Measurements from ENCODE around the gene CRYL1.

CRYL1 gene

GRCh38 chr13:20408181-20408580 lies 117.5 kb downstream of the CRYL1 start:
- Histone ChIP-seq H3K4me3 (ENCODE audit: low read depth in 1 of 2, low read length in 1 of 2) (no peak overlapping the region), H3K27me3 (no peaks in the 10 kb centered on the region), H3K4me1 (ENCODE audit: control insufficient read depth in 1 of 2, insufficient read depth in 1 of 2, low read depth in 1 of 2, low read length in 1 of 2) (no peaks in the 10 kb centered on the region), H3K27ac (no peak overlapping the region), H3K9me3 (no peaks in the 10 kb centered on the region), H3K36me3 (no peaks in the 10 kb centered on the region)
- no peak for TF ChIP-seq CTCF (IDR thresholded peaks at IDR 0.05)

GRCh38 chr13:20407759-20408158 lies 117.9 kb downstream of the CRYL1 start:
- H3K36me3 ChIP-seq: no peaks in the 10 kb centered on the region
- no peak for TF ChIP-seq CTCF (IDR thresholded peaks at IDR 0.05)
- H3K27ac ChIP-seq: no peak overlapping the region
- no peaks in the 10 kb centered on the region for H3K9me3 ChIP-seq
- H3K4me1 ChIP-seq (ENCODE audit: control insufficient read depth in 1 of 2, insufficient read depth in 1 of 2, low read depth in 1 of 2, low read length in 1 of 2): no peaks in the 10 kb centered on the region
- no peak overlapping the region for H3K4me3 ChIP-seq (ENCODE audit: low read depth in 1 of 2, low read length in 1 of 2)
- no peaks in the 10 kb centered on the region for H3K27me3 ChIP-seq

- H3K4me1 ChIP-seq (ENCODE audit: control insufficient read depth in 1 of 2, insufficient read depth in 1 of 2, low read depth in 1 of 2, low read length in 1 of 2): no peaks in the 10 kb centered on the region
- TF ChIP-seq CTCF (IDR thresholded peaks at IDR 0.05): no peak
Measured at GRCh38 chr13:20405691-20406090, 120.0 kb downstream of the CRYL1 start.

GRCh38 chr13:20404488-20405222 lies 121.0 kb downstream of the CRYL1 start:
- no peak overlapping the region for H3K27ac ChIP-seq
- TF ChIP-seq CTCF (IDR thresholded peaks at IDR 0.05): no peak

More at GRCh38 chr13:20405691-20406090, 120.0 kb downstream of the CRYL1 start:
- Histone ChIP-seq H3K9me3 (no peaks in the 10 kb centered on the region), H3K4me3 (ENCODE audit: low read depth in 1 of 2, low read length in 1 of 2) (no peak overlapping the region), H3K27ac (no peak overlapping the region), H3K27me3 (no peaks in the 10 kb centered on the region), H3K36me3 (no peaks in the 10 kb centered on the region)

GRCh38 chr13:20403826-20404225 lies 121.8 kb downstream of the CRYL1 start:
- no peak overlapping the region for H3K4me3 ChIP-seq (ENCODE audit: low read depth in 1 of 2, low read length in 1 of 2)
- no peak overlapping the region for H3K27ac ChIP-seq
- no peaks in the 10 kb centered on the region for H3K27me3 ChIP-seq
- H3K9me3 ChIP-seq: no peaks in the 10 kb centered on the region
- H3K36me3 ChIP-seq: no peaks in the 10 kb centered on the region
- TF ChIP-seq CTCF (IDR thresholded peaks at IDR 0.05): no peak
- H3K4me1 ChIP-seq (ENCODE audit: control insufficient read depth in 1 of 2, insufficient read depth in 1 of 2, low read depth in 1 of 2, low read length in 1 of 2): no peaks in the 10 kb centered on the region

More at GRCh38 chr13:20404488-20405222, 121.0 kb downstream of the CRYL1 start:
- Histone ChIP-seq H3K9me3 (no peaks in the 10 kb centered on the region), H3K36me3 (no peaks in the 10 kb centered on the region), H3K27me3 (no peaks in the 10 kb centered on the region), H3K4me1 (ENCODE audit: control insufficient read depth in 1 of 2, insufficient read depth in 1 of 2, low read depth in 1 of 2, low read length in 1 of 2) (no peaks in the 10 kb centered on the region), H3K4me3 (ENCODE audit: low read depth in 1 of 2, low read length in 1 of 2) (no peak overlapping the region)

All from neutrophil (primary cell).